Mammary epithelial cell (primary cell): ENCODE measurements around the gene SLC39A1.

Experiments used
- CTCF ChIP-seq, 2 donors: IDR thresholded peaks in 1 of 2; conservative IDR thresholded peaks in 1 of 2; 2 replicates each; pipeline ENCODE4 v1.5.1; 2011 to 2012; ENCODE audit warnings: inconsistent platforms in 2 of 2, low read length in 2 of 2, mild to moderate bottlenecking in 2 of 2, control low read depth in 1 of 2, low read depth in 1 of 2; ENCODE audit not compliant: insufficient read depth in 1 of 2; ENCODE audit errors: extremely low read depth in 1 of 2
- EZH2 ChIP-seq: IDR thresholded peaks from 2 replicates; pipeline ENCODE4 v1.6.1; 2012; ENCODE audit warnings: low read length, inconsistent platforms, borderline replicate concordance

- TF ChIP-seq EZH2 (no peak), CTCF (conservative IDR thresholded peaks at IDR 0.05 in 1 of 2, IDR thresholded peaks at IDR 0.05 in 1 of 2; ENCODE audit: extremely low read depth in 1 of 2, insufficient read depth in 1 of 2, low read depth in 1 of 2, low read length in 2 of 2) (no peak)
Observed at GRCh38 chr1:154006136-154006535, 42.8 kb upstream of the SLC39A1 start.
